HepG2 (cell line): ENCODE data around the gene SMYD1. TPM values are rescaled to one million over a fixed set of nuclear protein-coding genes. Genes with fewer than 3 reads are reported as not detected.

Source experiments
- ARID2 ChIP-seq: sonication (generic); formaldehyde crosslinking; IDR thresholded peaks from 2 replicates; pipeline ENCODE4 v1.8.1; 2022; ENCODE audit warnings: mild to moderate bottlenecking, missing genetic modification reagents, borderline replicate concordance
- CENPX ChIP-seq: sonication (generic); formaldehyde crosslinking; IDR thresholded peaks from 2 replicates; pipeline ENCODE4 v1.9.0; 2021; ENCODE audit warnings: mild to moderate bottlenecking, missing genetic modification reagents, moderate library complexity
- EEA1 ChIP-seq: sonication (generic); formaldehyde crosslinking; IDR thresholded peaks from 2 replicates; pipeline ENCODE4 v1.5.1; 2020; ENCODE audit warnings: mild to moderate bottlenecking, missing genetic modification reagents, borderline replicate concordance
- ELF4 ChIP-seq: sonication (generic); formaldehyde crosslinking; IDR thresholded peaks from 2 replicates; pipeline ENCODE4 v1.5.0; 2020; ENCODE audit warnings: missing genetic modification reagents, mild to moderate bottlenecking, moderate library complexity, borderline replicate concordance
- HDAC6 ChIP-seq: fragments of 200-600 bp; sonication (generic); IDR thresholded peaks from 2 replicates; pipeline ENCODE4 v1.7.0; 2017; ENCODE audit warnings: mild to moderate bottlenecking, antibody characterized with exemption, low read length, low read depth
- HMG20B ChIP-seq: conservative IDR thresholded peaks from 2 replicates; pipeline ENCODE4 v1.6.1; 2016; ENCODE audit warnings: missing genetic modification reagents, missing compliant biosample characterization
- HNRNPH1 ChIP-seq: fragments of 200-400 bp; formaldehyde crosslinking; optimal IDR thresholded peaks from 2 replicates; pipeline ENCODE3; 2017; ENCODE audit warnings: mild to moderate bottlenecking, low read depth, low read length
- KLF11 ChIP-seq: IDR thresholded peaks from 2 replicates; pipeline ENCODE4 v1.6.1; 2016; ENCODE audit warnings: missing compliant biosample characterization
- KLF6 ChIP-seq: IDR thresholded peaks from 2 replicates; pipeline ENCODE4 v1.8.0; 2016; ENCODE audit warnings: missing biosample characterization, missing genetic modification reagents
- MLLT10 ChIP-seq: sonication (generic); formaldehyde crosslinking; IDR thresholded peaks from 2 replicates; pipeline ENCODE4 v1.4.0; 2020; ENCODE audit warnings: missing genetic modification reagents
- PAF1 ChIP-seq: IDR thresholded peaks from 2 replicates; pipeline ENCODE4 v1.6.1; 2016; ENCODE audit warnings: missing genetic modification reagents, missing compliant biosample characterization
- REL ChIP-seq: sonication (generic); formaldehyde crosslinking; conservative IDR thresholded peaks from 2 replicates; pipeline ENCODE4 v1.8.0; 2022; ENCODE audit warnings: mild to moderate bottlenecking, missing genetic modification reagents, moderate library complexity
- RXRA ChIP-seq: sonication (generic); formaldehyde crosslinking; IDR thresholded peaks from 2 replicates; pipeline ENCODE4 v1.5.1; 2020; ENCODE audit warnings: missing genetic modification reagents
- SKI ChIP-seq: fragments of 450-650 bp; IDR thresholded peaks from one replicate; pipeline ENCODE4 v1.6.1; 2018; ENCODE audit warnings: mild to moderate bottlenecking; ENCODE audit not compliant: partially characterized antibody
- SSRP1 ChIP-seq: IDR thresholded peaks from 2 replicates; pipeline ENCODE4 v1.6.1; 2016; ENCODE audit warnings: control low read depth
- THRA ChIP-seq: sonication (generic); formaldehyde crosslinking; IDR thresholded peaks from 2 replicates; pipeline ENCODE4 v1.4.0; 2020; ENCODE audit warnings: missing genetic modification reagents, borderline replicate concordance
- ZNF160 ChIP-seq: sonication (generic); formaldehyde crosslinking; IDR thresholded peaks from 2 replicates; pipeline ENCODE4 v1.8.0; 2022; ENCODE audit warnings: mild to moderate bottlenecking, inconsistent platforms, missing genetic modification reagents
- ZNF235 ChIP-seq: sonication (generic); formaldehyde crosslinking; IDR thresholded peaks from 2 replicates; pipeline ENCODE4 v1.8.1; 2023; ENCODE audit warnings: mild to moderate bottlenecking, missing genetic modification reagents, borderline replicate concordance
- ZNF296 ChIP-seq: sonication (generic); formaldehyde crosslinking; conservative IDR thresholded peaks from 2 replicates; pipeline ENCODE4 v1.5.0; 2020; ENCODE audit warnings: mild to moderate bottlenecking, missing genetic modification reagents
- ZNF678 ChIP-seq: sonication (generic); formaldehyde crosslinking; IDR thresholded peaks from 2 replicates; pipeline ENCODE4 v1.4.0; 2020; ENCODE audit warnings: mild to moderate bottlenecking, missing genetic modification reagents
- ZNF709 ChIP-seq: sonication (generic); formaldehyde crosslinking; IDR thresholded peaks from 2 replicates; pipeline ENCODE4 v1.5.0; 2020; ENCODE audit warnings: mild to moderate bottlenecking, missing genetic modification reagents
- ZNF784 ChIP-seq: sonication (generic); formaldehyde crosslinking; IDR thresholded peaks from 2 replicates; pipeline ENCODE4 v1.5.1; 2020; ENCODE audit warnings: missing genetic modification reagents, mild to moderate bottlenecking, borderline replicate concordance
- polyA plus RNA-seq, 8 experiments: library from polyadenylated mRNA; depleted of rRNA in 3 of 8; stranded (reverse) in 7 of 8; unstranded in 1 of 8; fragments of >200 nt; fragmentation: Illumina TruSeq in 4 of 8; extraction: Trizol in 4 of 8; gene quantifications; 2 replicates each; pipeline versions ENCODE4 v1.2.1 to v1.2.3, GENCODE V29; 2011 to 2016; ENCODE audit warnings: low read depth in 4 of 8, missing spikeins in 1 of 8, mixed read lengths in 1 of 8; ENCODE audit not compliant: insufficient read depth in 1 of 8
- total RNA-seq, 5 experiments: library from RNA; depleted of rRNA; stranded (reverse); fragments of >200 nt; fragmentation: Illumina TruSeq; extraction: Trizol; gene quantifications; 2 replicates each; pipeline ENCODE4 v1.2.3, GENCODE V29; 2016; ENCODE audit warnings: low read depth in 1 of 5
- TF ChIP-seq, protein P1 (sequence below): sonication (generic); formaldehyde crosslinking; IDR thresholded peaks from 2 replicates; pipeline ENCODE4 v1.8.0; 2022; ENCODE audit warnings: mild to moderate bottlenecking, missing genetic modification reagents, moderate library complexity
- TF ChIP-seq, protein P2 (sequence below): sonication (generic); formaldehyde crosslinking; IDR thresholded peaks from 2 replicates; pipeline ENCODE4 v1.4.0; 2020; ENCODE audit warnings: missing genetic modification reagents

The SMYD1 gene
- total and polyA plus RNA-seq, 2 of the 13 experiments (the other 11 are each of a cell fraction or from before 2014, with no cell fraction given): not detected

DNA sequence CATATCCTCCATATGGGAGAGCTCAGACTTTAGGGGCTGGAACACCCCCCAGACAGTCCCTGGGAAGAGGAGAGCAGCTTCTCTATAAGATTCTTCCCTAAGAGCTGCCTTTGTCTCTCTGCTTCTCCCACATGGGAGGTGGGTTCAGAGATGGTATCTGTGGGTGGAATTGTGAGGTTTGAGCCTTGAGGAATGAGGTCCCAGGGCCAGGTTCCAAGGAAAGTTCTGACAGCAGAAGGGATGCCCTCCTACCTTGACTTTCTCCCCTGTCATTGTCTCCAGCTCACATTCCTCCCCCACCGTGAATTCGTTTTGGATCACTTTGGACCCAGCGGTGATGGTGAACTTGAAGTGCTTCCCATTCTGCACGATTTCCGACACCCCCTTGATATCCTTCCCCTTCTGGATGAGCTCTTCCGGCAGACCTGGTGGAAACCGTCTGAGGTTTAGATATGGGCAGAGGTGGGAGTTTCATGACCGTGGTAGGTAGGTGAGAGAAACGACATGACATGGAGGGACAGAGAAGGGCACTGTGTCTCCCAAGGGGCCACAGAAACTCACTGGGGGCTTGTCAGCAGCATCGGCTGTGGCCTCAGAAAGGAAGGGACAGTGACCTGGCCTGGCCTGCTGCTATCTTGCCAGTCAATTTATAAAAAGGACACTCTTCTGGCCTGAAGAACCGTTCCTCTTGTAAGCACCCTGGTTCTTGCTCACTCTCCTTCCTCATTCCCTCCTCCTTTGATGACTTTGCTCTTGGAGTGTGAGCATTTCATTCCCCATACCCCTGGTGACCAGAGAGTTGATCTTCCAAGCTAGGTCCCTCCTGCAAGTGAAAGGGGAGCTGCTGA, 58.5 kb downstream of the SMYD1 start (continued):
- TF ChIP-seq CENPX (no peak), ZNF160 (0 out of 2 replicates have a peak, but pooled peaks have one; percentile 32), ZNF784 (no peak), SKI (no peak), SSRP1 (CRISPR knock-in tag) (peak; percentile 3; the same call in 1 of the 2 replicates), ZNF296 (CRISPR knock-in tag) (no peak; the same call in 1 of the 2 replicates), KLF11 (CRISPR knock-in tag) (no peak), THRA (CRISPR knock-in tag) (peak; percentile 15; the same call in 1 of the 2 replicates), ZNF678 (no peak; the same call in 1 of the 2 replicates), RXRA (CRISPR knock-in tag) (no peak), ZNF709 (CRISPR knock-in tag) (0 out of 2 replicates have a peak, but pooled peaks have one; percentile 10), PAF1 (CRISPR knock-in tag) (peak; percentile 91), MLLT10 (CRISPR knock-in tag) (no peak), ZNF235 (CRISPR knock-in tag) (no peak), HNRNPH1 (peak; percentile 72), KLF6 (CRISPR knock-in tag) (peak; percentile 67; the same call in 1 of the 2 replicates), ELF4 (no peak), ARID2 (CRISPR knock-in tag) (no peak), HMG20B (no peak), HDAC6 (no peak), REL (0 out of 2 replicates have a peak, but pooled peaks have one; percentile 12), EEA1 (no peak)
- TF ChIP-seq, protein P1, sequence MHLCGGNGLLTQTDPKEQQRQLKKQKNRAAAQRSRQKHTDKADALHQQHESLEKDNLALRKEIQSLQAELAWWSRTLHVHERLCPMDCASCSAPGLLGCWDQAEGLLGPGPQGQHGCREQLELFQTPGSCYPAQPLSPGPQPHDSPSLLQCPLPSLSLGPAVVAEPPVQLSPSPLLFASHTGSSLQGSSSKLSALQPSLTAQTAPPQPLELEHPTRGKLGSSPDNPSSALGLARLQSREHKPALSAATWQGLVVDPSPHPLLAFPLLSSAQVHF (CRISPR knock-in tag): peak; percentile 18; the same call in 1 of the 2 replicates
- TF ChIP-seq, protein P2, sequence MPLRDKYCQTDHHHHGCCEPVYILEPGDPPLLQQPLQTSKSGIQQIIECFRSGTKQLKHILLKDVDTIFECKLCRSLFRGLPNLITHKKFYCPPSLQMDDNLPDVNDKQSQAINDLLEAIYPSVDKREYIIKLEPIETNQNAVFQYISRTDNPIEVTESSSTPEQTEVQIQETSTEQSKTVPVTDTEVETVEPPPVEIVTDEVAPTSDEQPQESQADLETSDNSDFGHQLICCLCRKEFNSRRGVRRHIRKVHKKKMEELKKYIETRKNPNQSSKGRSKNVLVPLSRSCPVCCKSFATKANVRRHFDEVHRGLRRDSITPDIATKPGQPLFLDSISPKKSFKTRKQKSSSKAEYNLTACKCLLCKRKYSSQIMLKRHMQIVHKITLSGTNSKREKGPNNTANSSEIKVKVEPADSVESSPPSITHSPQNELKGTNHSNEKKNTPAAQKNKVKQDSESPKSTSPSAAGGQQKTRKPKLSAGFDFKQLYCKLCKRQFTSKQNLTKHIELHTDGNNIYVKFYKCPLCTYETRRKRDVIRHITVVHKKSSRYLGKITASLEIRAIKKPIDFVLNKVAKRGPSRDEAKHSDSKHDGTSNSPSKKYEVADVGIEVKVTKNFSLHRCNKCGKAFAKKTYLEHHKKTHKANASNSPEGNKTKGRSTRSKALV (CRISPR knock-in tag): no peak
